Stimulated activated CD8-positive, alpha-beta memory T cell treated with anti-CD3 and anti-CD28 coated beads, Interleukin-12 subunit alpha, Interleukin-12 subunit beta, amount 100 ng/mL, for 1 hour (primary cell): ENCODE results near the gene NBEAL2.

Experiments
- DNase-seq: peaks from one replicate; pipeline ENCODE4 v3.0.0-alpha.2; 2020; ENCODE audit warnings: low read depth

NBEAL2 gene

GRCh38 chr3:46946416-46946815 lies 33.0 kb upstream of the NBEAL2 start:
- no peak for DNase-seq

- DNase-seq = peak; percentile 57
Observed at GRCh38 chr3:46946856-46947545, 32.5 kb upstream of the NBEAL2 start.

- no peak for DNase-seq
Observed at GRCh38 chr3:46947546-46947901, 31.9 kb upstream of the NBEAL2 start.

DNA sequence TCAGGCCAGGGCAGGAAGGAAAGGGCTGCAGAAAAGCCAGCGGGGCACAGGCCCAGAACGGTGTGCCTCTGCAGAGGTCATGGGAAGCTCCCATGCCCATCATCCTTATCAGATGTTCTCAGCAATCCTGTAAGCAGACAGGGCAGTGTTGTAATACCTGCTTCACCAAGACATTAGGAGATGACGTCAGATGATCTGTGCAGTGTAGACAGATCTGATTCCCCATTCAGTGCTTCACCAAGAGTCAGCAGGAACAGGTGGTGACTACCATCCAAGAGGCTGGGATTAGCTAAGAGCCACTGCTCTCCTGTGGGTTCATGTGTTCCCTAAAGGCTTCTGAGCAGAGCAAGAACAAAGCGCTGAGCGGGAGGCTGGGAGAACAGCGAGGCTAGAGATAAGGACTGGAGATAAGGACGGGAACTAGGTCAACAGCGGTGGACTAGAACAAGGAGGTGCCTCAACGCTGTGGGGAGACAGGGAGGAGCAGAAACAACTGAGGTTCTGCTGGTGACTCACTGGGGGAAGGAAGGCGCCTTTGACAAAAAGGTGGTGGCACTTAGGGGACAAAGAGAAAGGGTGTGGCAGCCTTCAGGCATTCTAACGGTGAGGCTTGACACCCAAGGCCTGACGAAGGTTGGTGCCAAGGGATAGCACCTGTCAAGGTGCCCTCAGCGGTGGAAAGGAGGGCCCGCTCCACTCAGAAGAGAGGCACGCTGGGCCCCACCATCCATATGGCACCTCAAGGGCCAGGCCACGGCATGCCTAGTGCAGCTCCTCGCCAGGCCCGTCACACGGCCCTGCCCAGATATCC lies 31.3 kb upstream of the NBEAL2 start:
- DNase-seq = peak; percentile 58

- no peak for DNase-seq
Observed at GRCh38 chr3:46948830-46949671, 30.4 kb upstream of the NBEAL2 start.

DNA sequence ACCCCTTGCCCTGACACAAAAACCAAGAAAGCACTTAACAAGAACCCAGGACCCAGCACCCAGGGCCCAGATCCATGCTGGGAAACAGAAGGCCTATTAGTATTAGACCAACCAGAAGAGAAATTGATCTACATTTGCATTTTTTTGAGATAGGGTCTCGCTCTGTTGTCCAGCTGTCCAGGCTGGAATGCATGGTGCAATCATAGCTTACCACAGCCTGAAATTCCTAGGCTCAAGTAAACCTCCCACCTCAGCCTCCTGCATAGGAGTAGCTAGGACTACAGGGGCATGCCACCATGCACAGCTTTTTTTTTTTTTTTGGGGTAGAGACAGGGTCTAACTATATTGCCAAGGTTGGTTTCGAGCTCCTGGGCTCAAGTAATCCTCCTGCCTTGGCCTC lies 29.3 kb upstream of the NBEAL2 start:
- no peak for DNase-seq

- DNase-seq = no peak
Observed at GRCh38 chr3:46950650-46951241, 28.7 kb upstream of the NBEAL2 start.

- DNase-seq = no peak
Observed at GRCh38 chr3:46952813-46953212, 26.7 kb upstream of the NBEAL2 start.

DNA sequence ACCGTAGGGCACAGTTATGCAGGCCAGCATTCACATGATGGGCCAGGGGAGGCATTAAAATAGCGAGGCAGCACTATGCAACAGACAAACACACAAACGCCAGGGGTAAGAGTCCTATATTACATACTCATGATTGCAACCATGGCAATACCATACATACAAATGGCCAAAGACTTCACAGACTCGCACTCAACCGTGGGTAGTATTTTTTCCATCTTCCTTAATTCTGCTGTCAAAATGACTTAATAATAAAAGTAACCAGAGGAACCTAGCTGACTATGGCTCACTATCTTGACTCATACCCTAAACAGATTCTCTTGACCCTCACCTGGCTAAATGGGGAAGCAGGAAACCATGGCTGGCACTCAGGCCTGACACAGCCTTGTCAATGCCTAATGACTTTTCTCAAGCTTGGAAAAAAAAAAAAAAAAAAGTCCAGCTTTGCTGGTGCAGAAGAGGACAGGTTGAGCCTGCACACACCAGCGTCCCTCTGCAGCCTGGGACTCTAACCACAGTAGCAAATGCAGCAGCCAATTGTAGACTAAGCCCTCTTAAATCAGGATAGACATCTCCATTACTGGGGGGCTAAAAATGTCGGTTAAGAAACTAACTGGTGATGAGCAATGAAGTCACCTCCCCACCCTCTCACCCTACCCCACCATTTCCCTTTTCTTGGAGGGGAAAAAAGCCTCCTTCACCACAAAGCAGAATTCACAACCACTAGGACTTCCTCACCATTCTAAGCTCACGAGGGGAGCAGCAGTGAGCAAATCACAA lies 26.0 kb upstream of the NBEAL2 start:
- no peak for DNase-seq

DNA sequence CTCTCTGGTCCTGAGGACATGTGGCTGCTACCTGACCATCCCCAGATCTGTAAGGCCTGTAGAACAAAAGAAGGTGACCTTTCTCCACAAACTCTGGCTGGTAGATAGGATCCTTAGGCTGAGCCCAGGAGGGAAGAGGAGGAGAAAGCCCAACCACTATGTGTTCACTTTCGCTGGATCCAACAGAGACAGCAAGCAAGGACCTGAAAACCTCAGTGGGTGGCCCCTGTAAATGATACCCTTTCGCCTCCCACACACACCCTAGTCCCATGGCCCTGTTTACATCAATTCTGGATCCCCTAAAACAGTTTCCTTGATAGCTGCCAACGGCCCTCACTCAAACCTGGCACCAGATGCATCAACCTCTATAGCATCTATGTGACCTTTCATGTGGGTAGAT lies 25.3 kb upstream of the NBEAL2 start:
- no peak for DNase-seq

GRCh38 chr3:46955157-46955556 lies 24.3 kb upstream of the NBEAL2 start:
- no peak for DNase-seq

- no peak for DNase-seq
Observed at GRCh38 chr3:46955801-46956259, 23.6 kb upstream of the NBEAL2 start.

GRCh38 chr3:46957092-46957820 lies 22.2 kb upstream of the NBEAL2 start:
- no peak for DNase-seq

- no peak for DNase-seq
Observed at GRCh38 chr3:46958467-46959160, 20.9 kb upstream of the NBEAL2 start.

DNA sequence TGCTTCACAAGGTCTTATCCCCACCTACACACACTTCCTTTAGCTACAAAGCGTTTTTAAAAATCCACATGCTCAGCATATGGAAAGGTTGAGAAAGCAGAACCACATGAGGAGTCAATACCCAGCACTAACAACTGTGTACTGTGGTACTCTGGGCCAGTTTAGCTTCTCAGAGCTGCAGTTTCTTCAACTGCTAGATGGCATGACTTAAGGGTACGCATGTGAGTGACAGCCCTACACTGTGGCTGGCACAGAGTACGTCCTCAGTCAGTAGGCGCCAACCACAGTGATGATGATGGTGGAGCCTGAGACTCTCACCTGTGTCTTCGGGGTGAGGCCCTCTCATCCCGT lies 20.3 kb upstream of the NBEAL2 start:
- DNase-seq = no peak

- DNase-seq = no peak
Observed at GRCh38 chr3:46960081-46960701, 19.3 kb upstream of the NBEAL2 start.

DNA sequence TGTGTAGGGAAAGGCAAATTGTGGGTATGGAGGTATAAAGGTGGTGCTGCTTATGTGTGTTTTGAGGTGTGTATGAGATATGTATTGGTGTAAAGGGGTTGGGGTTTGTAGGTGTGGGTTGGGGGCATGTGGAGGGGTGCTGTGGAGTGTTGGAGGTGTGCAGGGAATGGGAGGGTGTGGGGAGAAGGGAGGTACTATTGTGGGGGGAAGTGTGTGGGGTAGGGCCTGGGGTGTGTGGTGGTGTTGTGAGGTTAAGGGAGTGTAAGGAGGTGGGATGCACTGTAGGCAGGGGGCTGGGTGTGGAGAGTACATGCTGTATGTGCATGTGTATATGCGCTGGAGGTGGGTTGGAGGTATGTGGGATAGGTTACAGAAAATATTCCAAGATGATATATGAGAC lies 18.6 kb upstream of the NBEAL2 start:
- no peak for DNase-seq

- DNase-seq = no peak
Observed at GRCh38 chr3:46962427-46962826, 17.0 kb upstream of the NBEAL2 start.

GRCh38 chr3:46962990-46963389 lies 16.5 kb upstream of the NBEAL2 start:
- DNase-seq = no peak
